ENCODE measurements around the gene SCN2A. TPM values are rescaled to one million over a fixed set of nuclear protein-coding genes. Genes with fewer than 3 reads are reported as not detected.

SCN2A gene
- total RNA-seq, 1 experiment from 2014 or later = 0.39 TPM

DNA sequence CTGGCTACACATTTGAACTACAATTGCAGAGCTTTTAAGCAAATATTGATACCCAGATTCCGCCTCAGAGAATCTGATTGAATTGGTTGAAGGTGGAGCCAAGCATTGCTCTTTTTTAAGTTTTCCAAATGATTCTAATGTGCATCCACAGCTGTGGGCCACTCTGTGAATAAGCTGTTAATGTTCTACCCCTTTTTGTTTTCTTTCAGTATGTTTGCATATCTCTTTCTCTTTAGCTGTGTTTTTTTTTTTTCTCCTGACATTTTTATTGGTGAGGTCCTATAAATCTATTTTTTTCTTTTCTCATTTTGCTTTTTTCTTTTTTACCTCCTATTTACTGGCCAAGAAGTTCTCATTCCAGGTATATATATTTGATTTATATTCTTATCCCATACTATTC is 41.9 kb upstream of the SCN2A start (continued):
- no peak for TF ChIP-seq ZNF423 (CRISPR knock-in tag; IDR thresholded peaks at IDR 0.05)
- no peak for TF ChIP-seq FOXK1 (CRISPR knock-in tag; IDR thresholded peaks at IDR 0.05)
- TF ChIP-seq, protein P1, sequence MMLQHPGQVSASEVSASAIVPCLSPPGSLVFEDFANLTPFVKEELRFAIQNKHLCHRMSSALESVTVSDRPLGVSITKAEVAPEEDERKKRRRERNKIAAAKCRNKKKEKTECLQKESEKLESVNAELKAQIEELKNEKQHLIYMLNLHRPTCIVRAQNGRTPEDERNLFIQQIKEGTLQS (CRISPR knock-in tag; conservative IDR thresholded peaks at IDR 0.05) = no peak
- no peak for TF ChIP-seq SMAD3 (CRISPR knock-in tag; IDR thresholded peaks at IDR 0.05; ENCODE audit: borderline replicate concordance)
- no peak for TF ChIP-seq TEAD4 (CRISPR knock-in tag; IDR thresholded peaks at IDR 0.05)

DNA sequence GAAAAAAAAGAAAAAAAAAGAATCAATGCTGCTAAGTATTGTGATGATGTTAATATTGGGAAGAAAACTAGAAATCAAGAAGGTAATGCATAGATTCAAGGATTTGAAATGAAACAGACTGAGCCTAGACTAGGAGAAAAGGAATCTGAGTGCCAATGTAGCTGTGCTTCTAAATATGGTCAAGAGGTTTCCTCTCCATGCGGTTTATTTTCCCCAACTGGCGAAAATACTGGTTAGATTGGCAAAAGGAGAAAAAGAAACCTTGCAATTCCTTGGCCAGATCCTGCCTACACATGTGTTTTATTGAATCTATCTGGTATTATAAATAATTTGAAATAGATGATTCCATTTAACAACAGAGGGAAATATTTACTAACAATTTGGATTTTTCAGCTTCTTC is 41.0 kb upstream of the SCN2A start:
- POLR2A ChIA-PET = no interaction called here
- H3K36me3 Mint-ChIP-seq = no peaks in the 10 kb centered on the region
- DNase-seq (ENCODE audit: low spot score) (no peak), ATAC-seq (no peak)
- TF ChIP-seq FOXJ3 (CRISPR knock-in tag; IDR thresholded peaks at IDR 0.05; ENCODE audit: borderline replicate concordance) (no peak), MYBL2 (CRISPR knock-in tag; IDR thresholded peaks at IDR 0.05) (no peak), SOX15 (CRISPR knock-in tag; IDR thresholded peaks at IDR 0.05) (no peak), ZNF138 (CRISPR knock-in tag; conservative IDR thresholded peaks at IDR 0.05) (no peak), TEAD4 (CRISPR knock-in tag; IDR thresholded peaks at IDR 0.05) (no peak), IRF2 (CRISPR knock-in tag; IDR thresholded peaks at IDR 0.05; ENCODE audit: borderline replicate concordance, low read depth) (no peak), TCF7 (CRISPR knock-in tag; IDR thresholded peaks at IDR 0.05; ENCODE audit: low read depth) (no peak), SP1 (CRISPR knock-in tag; conservative IDR thresholded peaks at IDR 0.05) (no peak), ZNF423 (CRISPR knock-in tag; IDR thresholded peaks at IDR 0.05) (no peak), ZNF396 (CRISPR knock-in tag; IDR thresholded peaks at IDR 0.05; ENCODE audit: borderline replicate concordance) (no peak), ELF4 (CRISPR knock-in tag; IDR thresholded peaks at IDR 0.05; ENCODE audit: low read depth) (no peak)
- TF ChIP-seq, protein P2, sequence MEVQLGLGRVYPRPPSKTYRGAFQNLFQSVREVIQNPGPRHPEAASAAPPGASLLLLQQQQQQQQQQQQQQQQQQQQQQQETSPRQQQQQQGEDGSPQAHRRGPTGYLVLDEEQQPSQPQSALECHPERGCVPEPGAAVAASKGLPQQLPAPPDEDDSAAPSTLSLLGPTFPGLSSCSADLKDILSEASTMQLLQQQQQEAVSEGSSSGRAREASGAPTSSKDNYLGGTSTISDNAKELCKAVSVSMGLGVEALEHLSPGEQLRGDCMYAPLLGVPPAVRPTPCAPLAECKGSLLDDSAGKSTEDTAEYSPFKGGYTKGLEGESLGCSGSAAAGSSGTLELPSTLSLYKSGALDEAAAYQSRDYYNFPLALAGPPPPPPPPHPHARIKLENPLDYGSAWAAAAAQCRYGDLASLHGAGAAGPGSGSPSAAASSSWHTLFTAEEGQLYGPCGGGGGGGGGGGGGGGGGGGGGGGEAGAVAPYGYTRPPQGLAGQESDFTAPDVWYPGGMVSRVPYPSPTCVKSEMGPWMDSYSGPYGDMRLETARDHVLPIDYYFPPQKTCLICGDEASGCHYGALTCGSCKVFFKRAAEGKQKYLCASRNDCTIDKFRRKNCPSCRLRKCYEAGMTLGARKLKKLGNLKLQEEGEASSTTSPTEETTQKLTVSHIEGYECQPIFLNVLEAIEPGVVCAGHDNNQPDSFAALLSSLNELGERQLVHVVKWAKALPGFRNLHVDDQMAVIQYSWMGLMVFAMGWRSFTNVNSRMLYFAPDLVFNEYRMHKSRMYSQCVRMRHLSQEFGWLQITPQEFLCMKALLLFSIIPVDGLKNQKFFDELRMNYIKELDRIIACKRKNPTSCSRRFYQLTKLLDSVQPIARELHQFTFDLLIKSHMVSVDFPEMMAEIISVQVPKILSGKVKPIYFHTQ (CRISPR knock-in tag; IDR thresholded peaks at IDR 0.05) = no peak
- TF ChIP-seq, protein P3, sequence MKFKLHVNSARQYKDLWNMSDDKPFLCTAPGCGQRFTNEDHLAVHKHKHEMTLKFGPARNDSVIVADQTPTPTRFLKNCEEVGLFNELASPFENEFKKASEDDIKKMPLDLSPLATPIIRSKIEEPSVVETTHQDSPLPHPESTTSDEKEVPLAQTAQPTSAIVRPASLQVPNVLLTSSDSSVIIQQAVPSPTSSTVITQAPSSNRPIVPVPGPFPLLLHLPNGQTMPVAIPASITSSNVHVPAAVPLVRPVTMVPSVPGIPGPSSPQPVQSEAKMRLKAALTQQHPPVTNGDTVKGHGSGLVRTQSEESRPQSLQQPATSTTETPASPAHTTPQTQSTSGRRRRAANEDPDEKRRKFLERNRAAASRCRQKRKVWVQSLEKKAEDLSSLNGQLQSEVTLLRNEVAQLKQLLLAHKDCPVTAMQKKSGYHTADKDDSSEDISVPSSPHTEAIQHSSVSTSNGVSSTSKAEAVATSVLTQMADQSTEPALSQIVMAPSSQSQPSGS (CRISPR knock-in tag; IDR thresholded peaks at IDR 0.05; ENCODE audit: borderline replicate concordance, low read depth) = no peak
- TF ChIP-seq, protein P4, sequence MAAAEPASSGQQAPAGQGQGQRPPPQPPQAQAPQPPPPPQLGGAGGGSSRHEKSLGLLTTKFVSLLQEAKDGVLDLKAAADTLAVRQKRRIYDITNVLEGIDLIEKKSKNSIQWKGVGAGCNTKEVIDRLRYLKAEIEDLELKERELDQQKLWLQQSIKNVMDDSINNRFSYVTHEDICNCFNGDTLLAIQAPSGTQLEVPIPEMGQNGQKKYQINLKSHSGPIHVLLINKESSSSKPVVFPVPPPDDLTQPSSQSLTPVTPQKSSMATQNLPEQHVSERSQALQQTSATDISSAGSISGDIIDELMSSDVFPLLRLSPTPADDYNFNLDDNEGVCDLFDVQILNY (CRISPR knock-in tag; IDR thresholded peaks at IDR 0.05) = no peak
- H3K27me3 Mint-ChIP-seq (ENCODE audit: low read depth) = no peaks in the 10 kb centered on the region
- no peak overlapping the region for H3K4me3 Mint-ChIP-seq
- H3K27ac Mint-ChIP-seq = peak overlapping the region; percentile 74; the same call in 1 of the 2 replicates
- H3K9me3 Mint-ChIP-seq = no peaks in the 10 kb centered on the region
- CTCF ChIA-PET = interaction anchor here (1.2 to 1.6 kb wide), 3 partner anchors 181 to 205 kb away, joined by 3 to 5 read pairs (median 3); no protein-coding TSS in a partner anchor
- peaks cover 14% of the 10 kb centered on the region for H3K4me1 Mint-ChIP-seq

DNA sequence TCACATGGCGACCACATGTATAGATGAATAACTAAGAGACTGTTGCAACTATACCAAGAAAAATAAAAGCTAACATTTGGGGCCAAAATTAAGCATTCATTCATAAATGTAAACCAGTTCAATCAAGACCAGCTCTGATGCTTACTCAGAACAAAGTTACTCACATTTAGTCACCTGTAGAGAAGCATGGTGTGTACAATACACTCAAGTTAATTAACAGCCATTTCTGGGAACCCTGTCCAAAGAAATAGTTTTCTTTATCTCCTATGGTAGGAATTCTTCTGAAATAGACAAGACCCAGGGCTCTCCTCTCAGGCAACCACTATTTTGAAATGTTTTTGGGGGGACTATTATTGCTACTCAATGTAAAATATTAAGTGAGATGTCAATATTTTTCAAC is 37.0 kb upstream of the SCN2A start:
- ChIA-PET POLR2A (no interaction called here), CTCF (interaction anchor here (0.9 to 5.2 kb wide), 3 partner anchors 92 to 209 kb away, joined by 3 to 82 read pairs (median 5); no protein-coding TSS in a partner anchor)
- Mint-ChIP-seq H3K27ac (no peak overlapping the region), H3K9me3 (peaks cover 4% of the 10 kb centered on the region), H3K4me3 (no peak overlapping the region), H3K4me1 (peaks cover 16% of the 10 kb centered on the region), H3K27me3 (ENCODE audit: low read depth) (no peaks in the 10 kb centered on the region), H3K36me3 (no peaks in the 10 kb centered on the region)
- no peak for ATAC-seq
- DNase-seq (ENCODE audit: low spot score) = no peak
- TF ChIP-seq NR3C1 (CRISPR knock-in tag; conservative IDR thresholded peaks at IDR 0.05; ENCODE audit: low read depth) = no peak
- TF ChIP-seq GRHL2 (CRISPR knock-in tag; IDR thresholded peaks at IDR 0.05; ENCODE audit: insufficient replicate concordance, severe bottlenecking) = no peak
- TF ChIP-seq ESRRA (CRISPR knock-in tag; IDR thresholded peaks at IDR 0.05; ENCODE audit: borderline replicate concordance) = no peak
- no peak for TF ChIP-seq SOX15 (CRISPR knock-in tag; IDR thresholded peaks at IDR 0.05)
- TF ChIP-seq GABPB1 (CRISPR knock-in tag; IDR thresholded peaks at IDR 0.05) = no peak
- TF ChIP-seq FOXP1 (CRISPR knock-in tag; IDR thresholded peaks at IDR 0.05; ENCODE audit: borderline replicate concordance) = no peak
- TF ChIP-seq, protein P1 (CRISPR knock-in tag; conservative IDR thresholded peaks at IDR 0.05) = no peak
- no peak for TF ChIP-seq TEAD1 (CRISPR knock-in tag; IDR thresholded peaks at IDR 0.05)
- TF ChIP-seq, protein P5, sequence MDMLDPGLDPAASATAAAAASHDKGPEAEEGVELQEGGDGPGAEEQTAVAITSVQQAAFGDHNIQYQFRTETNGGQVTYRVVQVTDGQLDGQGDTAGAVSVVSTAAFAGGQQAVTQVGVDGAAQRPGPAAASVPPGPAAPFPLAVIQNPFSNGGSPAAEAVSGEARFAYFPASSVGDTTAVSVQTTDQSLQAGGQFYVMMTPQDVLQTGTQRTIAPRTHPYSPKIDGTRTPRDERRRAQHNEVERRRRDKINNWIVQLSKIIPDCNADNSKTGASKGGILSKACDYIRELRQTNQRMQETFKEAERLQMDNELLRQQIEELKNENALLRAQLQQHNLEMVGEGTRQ (CRISPR knock-in tag; IDR thresholded peaks at IDR 0.05) = no peak
- TF ChIP-seq SMAD4 (CRISPR knock-in tag; IDR thresholded peaks at IDR 0.05) = no peak
- TF ChIP-seq ZNF396 (CRISPR knock-in tag; IDR thresholded peaks at IDR 0.05; ENCODE audit: borderline replicate concordance) = no peak
- no peak for TF ChIP-seq CBFB (CRISPR knock-in tag; IDR thresholded peaks at IDR 0.05; ENCODE audit: low read depth)
- TF ChIP-seq MYBL2 (CRISPR knock-in tag; IDR thresholded peaks at IDR 0.05) = no peak
- TF ChIP-seq FOXJ3 (CRISPR knock-in tag; IDR thresholded peaks at IDR 0.05; ENCODE audit: borderline replicate concordance) = no peak
- TF ChIP-seq RORB (CRISPR knock-in tag; IDR thresholded peaks at IDR 0.05) = no peak

Measured in WTC11 (cell line).